Activated CD8-positive, alpha-beta memory T cell treated with anti-CD3 and anti-CD28 coated beads, Interleukin-2, amount 50 U/mL, for 4 hours (primary cell): ENCODE measurements around the gene MPP4.
"Not testable (repeated sequence)": the region's sequence is repeated elsewhere in the genome, so short reads cannot be mapped to it uniquely, and the experiment has no call there.

Experiments
- DNase-seq: peaks from one replicate; pipeline ENCODE4 v3.0.0-alpha.2; 2020

The MPP4 gene

GRCh38 chr2:201671205-201671604 is 27.2 kb downstream of the MPP4 start:
- not testable (repeated sequence) for DNase-seq

- no peak for DNase-seq
Measured at GRCh38 chr2:201669865-201670264, 28.6 kb downstream of the MPP4 start.

GRCh38 chr2:201668402-201668910 is 30.0 kb downstream of the MPP4 start:
- DNase-seq: no peak

GRCh38 chr2:201664334-201664733 is 34.1 kb downstream of the MPP4 start:
- DNase-seq: no peak

GRCh38 chr2:201661366-201661765 is 37.1 kb downstream of the MPP4 start:
- DNase-seq: no peak

- no peak for DNase-seq
Measured at GRCh38 chr2:201660293-201660895, 38.0 kb downstream of the MPP4 start.

- DNase-seq: no peak
Measured at GRCh38 chr2:201656740-201657139, 41.7 kb downstream of the MPP4 start.

GRCh38 chr2:201656102-201656501 is 42.3 kb downstream of the MPP4 start:
- peak; percentile 20 for DNase-seq

GRCh38 chr2:201654616-201655384 is 43.6 kb downstream of the MPP4 start:
- no peak for DNase-seq

GRCh38 chr2:201653221-201653620 is 45.2 kb downstream of the MPP4 start:
- DNase-seq: no peak

- no peak for DNase-seq
Measured at GRCh38 chr2:201649442-201649841, 49.0 kb downstream of the MPP4 start.

GRCh38 chr2:201647431-201647830 is 51.0 kb downstream of the MPP4 start:
- no peak for DNase-seq

GRCh38 chr2:201644001-201644400 is 54.4 kb downstream of the MPP4 start:
- DNase-seq: no peak

GRCh38 chr2:201643216-201643890 is 55.1 kb downstream of the MPP4 start, which contains the start of gene TMEM237:
Gene TMEM237, minus strand, starts transcription at chr2:201643503. Its CDS starts 103 bp downstream, at chr2:201643400.
- DNase-seq: peak; percentile 64

GRCh38 chr2:201642579-201643215 is 55.7 kb downstream of the MPP4 start:
- DNase-seq: peak; percentile 84

- DNase-seq: no peak
Measured at GRCh38 chr2:201642086-201642578, 56.3 kb downstream of the MPP4 start.

GRCh38 chr2:201639205-201639604 is 59.2 kb downstream of the MPP4 start:
- no peak for DNase-seq

GRCh38 chr2:201638326-201638725 is 60.1 kb downstream of the MPP4 start:
- no peak for DNase-seq

- DNase-seq: no peak
Measured at GRCh38 chr2:201633661-201634249, 64.7 kb downstream of the MPP4 start.

GRCh38 chr2:201631041-201631440 is 67.4 kb downstream of the MPP4 start:
- DNase-seq: no peak

GRCh38 chr2:201630577-201630976 is 67.9 kb downstream of the MPP4 start:
- no peak for DNase-seq

- no peak for DNase-seq
Measured at GRCh38 chr2:201628545-201628944, 69.9 kb downstream of the MPP4 start.
